CD4-positive, alpha-beta T cell treated with Interleukin-17A for 4 hours (primary cell): ENCODE data around the gene MTUS2.

ENCODE experiments used
- DNase-seq: peaks from one replicate; pipeline ENCODE4 v3.0.0-alpha.2; 2020; ENCODE audit warnings: mixed read lengths

MTUS2 gene

GRCh38 chr13:28820099-28821051 lies at the start of gene MTUS2:
MTUS2 (plus strand) TSS chr13:28820339.
- DNase-seq: no peak

- DNase-seq: no peak
Observed at GRCh38 chr13:28778308-28779215, 41.6 kb upstream of the MTUS2 start.

DNA sequence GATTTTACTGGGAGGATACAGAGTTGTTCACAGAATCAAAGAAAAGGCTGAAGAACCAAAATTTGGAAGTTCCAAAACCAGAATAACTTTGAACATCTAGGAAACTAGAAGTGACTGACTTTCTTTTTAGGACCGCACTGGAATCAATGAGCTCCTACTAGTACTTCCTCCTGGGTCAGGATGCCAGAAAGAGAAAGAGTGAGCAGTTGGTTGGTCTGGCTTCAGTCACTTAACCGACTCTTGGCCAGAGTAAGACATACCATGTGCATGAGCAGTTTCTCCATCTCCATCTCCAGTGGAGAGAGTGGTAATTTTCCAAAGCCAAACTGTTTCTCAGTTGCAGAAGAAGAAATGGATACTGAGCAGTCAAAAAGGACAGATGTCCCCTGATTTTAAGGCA lies 27.1 kb upstream of the MTUS2 start:
- DNase-seq: no peak

DNA sequence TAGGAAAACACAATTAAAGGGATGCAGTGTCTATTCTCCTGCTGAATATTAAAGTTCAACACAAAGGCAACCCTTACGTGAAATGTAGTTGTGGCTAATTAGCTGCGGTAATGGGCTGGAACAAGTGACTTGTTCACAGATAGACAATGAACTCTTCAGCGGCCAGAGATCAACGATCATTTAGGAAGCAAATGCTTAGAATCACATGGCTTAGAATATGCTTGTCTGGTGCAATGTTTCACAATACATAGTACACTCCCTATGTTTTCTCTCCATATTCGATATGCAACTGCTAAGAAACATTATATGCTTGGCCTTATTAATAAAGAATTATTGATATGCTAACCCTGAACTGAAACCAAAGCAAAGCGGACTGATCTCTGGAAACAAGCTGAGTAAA lies 25.7 kb upstream of the MTUS2 start:
- no peak for DNase-seq

DNA sequence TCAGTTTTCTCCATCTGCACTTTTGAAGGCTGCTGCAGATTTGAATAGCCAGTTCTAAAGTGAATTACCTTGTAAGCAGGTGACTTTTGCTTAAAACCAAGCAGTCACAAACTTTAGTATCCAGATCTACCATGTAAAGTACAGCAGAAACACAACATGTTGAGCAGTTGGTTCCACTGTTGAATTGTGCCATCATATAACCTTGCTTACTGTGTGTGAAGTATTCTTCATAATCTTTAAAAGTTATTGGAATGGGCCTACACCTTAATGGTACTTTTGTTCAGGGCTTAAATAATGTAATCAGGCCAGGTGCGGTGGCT lies 23.2 kb upstream of the MTUS2 start:
- no peak for DNase-seq

DNA sequence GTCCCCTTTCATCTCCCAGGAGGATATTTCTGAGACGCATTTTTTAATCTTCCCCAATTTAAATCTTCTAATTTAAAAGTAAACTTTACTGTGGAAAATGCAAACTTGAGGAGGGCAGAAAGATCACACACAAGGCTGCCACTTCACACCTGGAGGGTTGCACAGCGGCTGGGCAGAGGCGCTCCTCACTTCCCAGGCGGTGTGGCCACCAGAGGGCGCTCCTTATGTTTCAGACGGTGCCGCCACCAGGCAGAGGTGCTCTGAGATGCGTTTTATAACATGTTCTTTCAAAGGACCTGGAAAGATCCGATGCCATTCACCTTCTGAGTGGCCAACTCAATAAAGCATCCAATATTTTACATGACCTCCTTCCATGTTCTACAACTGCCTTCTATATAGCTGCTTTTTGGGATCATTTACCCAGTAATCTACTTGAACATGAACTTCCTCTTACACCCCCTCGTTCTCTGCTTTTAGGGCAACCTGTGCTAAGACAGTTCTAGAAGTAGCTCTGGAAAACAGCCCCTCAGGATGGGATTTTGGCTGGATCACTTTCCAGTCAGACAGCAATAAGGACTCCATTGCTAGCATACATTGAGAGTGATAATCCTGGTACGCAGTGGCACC lies 14.8 kb upstream of the MTUS2 start:
- peak; percentile 16 for DNase-seq

DNA sequence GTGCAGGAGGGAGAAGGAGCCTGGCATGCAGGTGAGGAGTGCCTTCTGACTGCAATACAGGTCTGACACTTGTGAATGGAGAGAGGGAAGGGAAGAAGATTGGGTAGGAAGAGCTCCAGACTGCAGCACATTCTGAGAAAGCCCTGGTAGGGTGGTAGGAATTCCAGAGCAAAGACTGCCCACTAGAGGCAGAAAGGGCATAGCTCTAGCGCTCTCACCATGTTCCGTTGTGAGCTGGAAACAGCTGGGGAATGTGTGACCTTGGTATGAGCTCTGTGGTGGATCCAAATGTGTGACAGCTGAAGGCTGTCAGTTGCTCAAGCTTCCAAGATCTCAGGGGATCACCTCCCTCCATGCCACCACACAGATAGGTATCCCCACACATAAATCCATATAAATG lies 2.9 kb upstream of the MTUS2 start:
- DNase-seq: no peak

GRCh38 chr13:28819046-28819730 lies 951 bp upstream of the MTUS2 start:
- DNase-seq: no peak

DNA sequence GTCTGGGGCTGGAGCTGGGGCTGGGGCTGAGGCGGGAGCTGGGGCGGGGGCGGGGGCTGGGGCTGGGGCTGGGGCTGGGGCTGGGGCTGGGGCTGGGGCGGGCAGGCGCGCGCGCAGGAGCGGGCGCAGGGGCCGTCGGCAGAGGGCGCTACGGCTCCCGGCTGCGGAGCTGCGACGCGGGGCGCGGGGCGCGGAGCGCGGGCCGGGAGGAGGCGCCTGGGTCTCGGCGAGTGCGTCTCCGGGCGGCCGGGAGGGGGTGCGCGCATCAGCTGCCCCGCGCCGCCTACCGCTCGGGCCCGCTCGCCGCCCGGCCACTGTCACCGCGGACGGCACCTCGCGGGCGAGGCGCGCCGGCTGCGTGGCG lies 422 bp upstream of the MTUS2 start:
- peak; percentile 49 for DNase-seq

- DNase-seq: no peak
Observed at GRCh38 chr13:28822151-28822550, 2.0 kb downstream of the MTUS2 start.

GRCh38 chr13:28822801-28823200 lies 2.7 kb downstream of the MTUS2 start:
- no peak for DNase-seq

DNA sequence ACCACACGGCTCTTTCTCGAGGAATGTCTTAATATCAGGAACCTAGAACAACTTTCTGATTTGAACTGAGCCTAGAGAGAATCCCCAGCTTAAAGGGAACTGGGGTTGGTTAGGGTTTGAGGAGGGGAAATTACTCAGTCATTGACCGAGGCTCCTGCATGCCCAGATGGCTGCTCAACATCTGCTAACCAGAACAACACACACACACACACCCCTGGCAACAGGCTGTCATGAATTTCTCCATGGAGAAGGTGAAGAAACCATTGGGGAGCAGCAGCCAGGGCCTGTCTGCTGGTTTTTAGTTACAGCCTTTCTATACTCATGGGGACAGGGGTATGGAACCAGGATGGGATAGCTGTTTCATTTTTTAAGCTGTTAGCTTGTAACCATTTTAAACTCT lies 5.2 kb downstream of the MTUS2 start:
- DNase-seq: no peak

DNA sequence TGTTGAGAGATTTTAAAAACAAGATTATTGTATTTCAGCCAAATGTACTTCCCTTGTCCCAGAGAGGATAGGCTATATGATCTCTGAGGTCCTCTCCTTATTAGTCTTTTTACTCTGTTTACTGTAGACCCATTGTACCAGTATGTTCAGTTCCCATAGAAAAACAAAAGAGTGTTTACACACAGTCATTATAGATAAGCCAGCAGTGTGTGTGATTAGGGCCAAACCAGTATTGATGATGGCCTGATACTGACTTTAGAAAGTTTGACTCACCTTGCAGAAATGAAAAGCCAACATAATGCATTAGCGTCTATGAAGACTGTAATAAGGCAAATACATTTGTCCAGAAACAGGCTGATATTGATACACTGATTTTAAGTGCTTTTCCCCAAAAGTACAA lies 6.2 kb downstream of the MTUS2 start:
- no peak for DNase-seq

GRCh38 chr13:28830580-28830979 lies 10.4 kb downstream of the MTUS2 start:
- no peak for DNase-seq

DNA sequence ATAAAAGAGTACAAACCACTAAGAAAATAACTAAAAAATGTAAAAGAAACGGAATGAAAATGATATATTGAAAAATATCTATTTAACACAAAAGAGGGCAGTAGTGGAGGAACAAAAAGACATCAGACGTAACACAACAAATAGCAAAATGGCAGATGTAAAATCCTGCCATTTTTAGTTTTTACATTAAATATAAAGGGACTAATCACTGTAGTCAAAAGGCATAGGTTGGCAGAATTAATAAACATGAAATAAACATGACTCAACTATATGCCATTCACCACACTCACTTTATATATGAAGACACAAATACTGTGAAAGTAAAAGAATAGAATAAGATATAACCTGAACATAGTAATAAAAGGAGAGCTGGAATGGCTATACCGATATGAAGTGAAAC lies 11.0 kb downstream of the MTUS2 start:
- no peak for DNase-seq

DNA sequence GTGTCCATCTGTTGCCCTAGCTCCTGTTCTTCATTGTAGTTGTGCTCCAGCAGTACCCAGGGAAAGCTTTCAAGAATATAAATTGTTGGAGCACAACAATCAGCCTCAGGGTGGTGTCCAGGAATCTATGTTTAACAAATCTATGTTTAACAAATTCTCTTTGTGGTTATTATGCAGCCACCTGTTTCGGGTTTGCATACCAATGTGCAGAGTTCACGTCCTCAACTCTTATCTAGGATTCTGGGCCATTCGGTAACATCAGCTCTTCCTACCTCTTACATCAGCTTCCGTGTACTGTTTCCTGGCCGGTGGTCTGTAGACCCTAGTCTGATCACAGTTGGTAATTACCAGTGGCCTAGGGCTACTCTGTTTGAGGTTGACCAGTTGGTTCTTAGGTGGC lies 17.0 kb downstream of the MTUS2 start:
- no peak for DNase-seq

GRCh38 chr13:28843639-28844038 lies 23.5 kb downstream of the MTUS2 start:
- DNase-seq: no peak

DNA sequence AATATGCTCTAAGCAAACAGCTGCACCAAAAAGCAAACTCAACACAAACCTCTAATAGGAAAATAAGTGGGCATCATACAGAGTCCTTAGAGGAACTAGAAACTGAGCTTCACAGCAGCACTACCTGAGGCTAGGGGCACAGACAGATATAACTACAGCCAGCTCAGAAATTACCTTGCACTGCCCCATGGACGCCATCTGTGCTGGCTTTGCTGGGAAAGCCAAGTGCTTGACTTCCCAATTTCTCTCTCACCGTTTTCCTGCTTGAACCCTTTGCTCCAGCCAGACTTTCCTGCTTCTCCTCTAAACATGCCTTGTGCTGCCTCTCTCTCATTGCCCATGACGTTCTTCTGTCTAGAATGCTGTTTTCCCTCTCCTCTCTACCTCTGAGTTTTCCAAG lies 29.3 kb downstream of the MTUS2 start:
- DNase-seq: no peak

- DNase-seq: no peak
Observed at GRCh38 chr13:28850226-28850625, 30.1 kb downstream of the MTUS2 start.

- DNase-seq: no peak
Observed at GRCh38 chr13:28851422-28851821, 31.3 kb downstream of the MTUS2 start.

GRCh38 chr13:28854657-28855056 lies 34.5 kb downstream of the MTUS2 start:
- no peak for DNase-seq

DNA sequence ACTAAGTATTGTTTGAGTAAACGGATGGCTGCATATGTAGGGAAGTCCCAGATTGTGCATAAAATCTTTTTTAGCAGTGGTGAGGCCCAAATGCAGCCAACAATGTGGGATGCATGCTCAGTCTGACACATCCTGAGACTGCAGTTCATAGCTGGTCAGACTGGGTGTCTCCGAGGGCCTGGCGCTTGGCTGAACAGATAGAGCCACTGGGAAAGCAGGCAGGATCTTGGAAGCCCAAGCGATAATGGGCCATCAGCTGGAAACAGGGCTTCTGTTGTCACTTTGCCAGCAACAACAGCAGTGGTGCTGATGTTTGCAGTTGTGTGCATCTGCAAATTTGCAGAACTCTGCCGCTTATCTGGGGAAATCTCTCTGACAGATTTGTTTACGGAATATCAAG lies 36.1 kb downstream of the MTUS2 start:
- no peak for DNase-seq

DNA sequence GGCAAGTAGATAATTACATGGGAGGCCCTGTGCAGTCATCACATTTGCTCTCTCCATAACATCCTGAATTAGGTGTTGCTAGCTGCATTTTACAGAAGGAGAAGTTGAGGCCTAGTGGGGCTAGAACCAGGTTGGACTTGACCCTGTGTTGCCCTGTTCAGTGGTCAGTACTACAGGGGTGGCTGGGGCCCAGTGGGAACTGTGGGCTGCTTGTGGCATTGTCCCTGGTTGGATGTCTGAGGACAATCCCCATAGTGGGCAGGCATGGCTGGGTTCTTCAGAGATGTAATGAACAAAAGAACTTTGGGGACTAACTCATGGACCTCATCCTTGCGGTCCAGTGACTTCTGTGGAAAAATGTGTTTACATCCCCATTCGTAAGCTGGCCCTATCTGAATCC lies 38.9 kb downstream of the MTUS2 start:
- no peak for DNase-seq
